Activated CD4-positive, CD25-positive, alpha-beta regulatory T cell treated with anti-CD3 and anti-CD28 coated beads, Interleukin-2, amount 50 U/mL, for 72 hours (primary cell): ENCODE measurements around the gene PROSER2.

ENCODE experiments used
- DNase-seq: peaks from one replicate; pipeline ENCODE4 v3.0.0; 2021

PROSER2 gene

GRCh38 chr10:11910102-11910501 lies 86.9 kb downstream of the PROSER2 start:
- DNase-seq, result no peak

GRCh38 chr10:11913079-11913641 lies 90.0 kb downstream of the PROSER2 start:
- DNase-seq, result no peak

GRCh38 chr10:11918384-11918783 lies 95.2 kb downstream of the PROSER2 start:
- DNase-seq, result no peak

GRCh38 chr10:11919271-11919670 lies 96.1 kb downstream of the PROSER2 start:
- no peak for DNase-seq
